Neuron (in vitro differentiated cells): Measurements from ENCODE around the gene CCSER1.
"Not testable (repeated sequence)": the region's sequence is repeated elsewhere in the genome, so short reads cannot be mapped to it uniquely, and the experiment has no call there.

Experiments used
- H2AFZ ChIP-seq: one replicate; pipeline ENCODE4 v1.6.1; 2013; ENCODE audit warnings: low read depth, mild to moderate bottlenecking, inconsistent platforms, low read length, moderate library complexity
- H3K27me3 ChIP-seq: one replicate; pipeline ENCODE4 v1.6.1; 2013; ENCODE audit warnings: low read length; ENCODE audit not compliant: insufficient read depth
- H3K36me3 ChIP-seq: one replicate; pipeline ENCODE4 v1.6.1; 2013; ENCODE audit warnings: low read length; ENCODE audit not compliant: insufficient read depth
- H3K4me1 ChIP-seq: one replicate; pipeline ENCODE4 v1.6.1; 2013; ENCODE audit warnings: low read length; ENCODE audit not compliant: insufficient read depth
- H3K4me3 ChIP-seq: 2 replicates; pipeline ENCODE4 v1.5.1; 2013; ENCODE audit warnings: mild to moderate bottlenecking, low read length, moderate library complexity
- H3K9me3 ChIP-seq: one replicate; pipeline ENCODE4 v1.6.1; 2013; ENCODE audit warnings: low read length

CCSER1 gene

GRCh38 chr4:90660672-90661071 is 533.5 kb downstream of the CCSER1 start:
- H3K36me3 ChIP-seq, result no peaks in the 10 kb centered on the region
- no peak overlapping the region for H2AFZ ChIP-seq
- H3K4me3 ChIP-seq, result no peak overlapping the region
- no peaks in the 10 kb centered on the region for H3K9me3 ChIP-seq
- H3K4me1 ChIP-seq, result no peaks in the 10 kb centered on the region
- H3K27me3 ChIP-seq, result no peaks in the 10 kb centered on the region

DNA sequence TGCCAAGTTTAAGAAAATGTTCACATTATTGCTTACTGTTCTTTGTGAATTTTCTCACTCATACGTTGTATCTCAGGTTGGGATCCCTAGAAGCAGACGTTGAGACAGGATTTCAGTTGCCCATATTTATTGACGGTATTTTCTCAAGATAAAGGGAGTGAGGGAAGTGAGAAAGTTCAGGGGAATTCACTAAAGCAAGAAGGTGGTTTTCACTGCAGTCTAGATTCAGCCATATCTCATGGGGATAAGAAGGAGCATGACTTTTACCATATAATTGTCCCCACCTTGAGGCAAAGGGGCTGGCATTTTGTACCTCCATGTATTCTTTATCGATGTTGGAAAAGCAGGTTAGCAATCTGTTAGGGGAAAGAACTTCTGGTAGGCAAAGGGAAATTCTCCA is 543.0 kb downstream of the CCSER1 start:
- Histone ChIP-seq H3K4me3 (no peak overlapping the region), H3K4me1 (no peaks in the 10 kb centered on the region), H3K27me3 (no peaks in the 10 kb centered on the region), H3K9me3 (peaks cover 2% of the 10 kb centered on the region), H2AFZ (no peak overlapping the region), H3K36me3 (no peaks in the 10 kb centered on the region)

DNA sequence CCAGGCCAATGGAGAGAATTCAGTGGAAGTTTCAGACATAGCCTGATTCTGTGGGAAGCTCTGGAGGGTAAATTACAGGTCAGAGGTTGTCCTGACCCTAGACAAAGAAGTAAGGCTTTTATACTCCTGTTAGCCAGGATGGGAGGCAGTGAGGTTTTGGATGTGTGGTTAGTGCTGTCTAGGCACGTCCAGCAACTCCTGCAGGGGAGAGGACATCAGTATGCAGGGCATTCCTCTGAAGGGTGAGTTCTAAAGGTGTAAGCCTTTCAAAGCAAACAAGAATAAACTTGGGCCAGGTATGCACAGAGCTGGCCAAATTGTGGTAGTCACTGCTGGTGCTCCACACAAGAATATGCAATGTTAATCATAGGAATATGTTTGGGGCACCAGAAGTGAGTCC is 562.5 kb downstream of the CCSER1 start:
- H3K27me3 ChIP-seq, result no peaks in the 10 kb centered on the region
- H2AFZ ChIP-seq, result no peak overlapping the region
- peaks cover 11% of the 10 kb centered on the region for H3K4me1 ChIP-seq
- no peak overlapping the region for H3K4me3 ChIP-seq
- no peaks in the 10 kb centered on the region for H3K36me3 ChIP-seq
- H3K9me3 ChIP-seq, result no peaks in the 10 kb centered on the region

GRCh38 chr4:90695411-90695810 is 568.2 kb downstream of the CCSER1 start:
- H3K4me3 ChIP-seq, result no peak overlapping the region
- H3K4me1 ChIP-seq, result no peaks in the 10 kb centered on the region
- H3K9me3 ChIP-seq, result no peaks in the 10 kb centered on the region
- H3K27me3 ChIP-seq, result no peaks in the 10 kb centered on the region
- H3K36me3 ChIP-seq, result no peaks in the 10 kb centered on the region
- no peak overlapping the region for H2AFZ ChIP-seq

- H3K36me3 ChIP-seq, H3K4me1 ChIP-seq, H2AFZ ChIP-seq, H3K27me3 ChIP-seq, H3K4me3 ChIP-seq, H3K9me3 ChIP-seq: not testable (repeated sequence)
Measured at GRCh38 chr4:90705501-90705900, 578.3 kb downstream of the CCSER1 start.

DNA sequence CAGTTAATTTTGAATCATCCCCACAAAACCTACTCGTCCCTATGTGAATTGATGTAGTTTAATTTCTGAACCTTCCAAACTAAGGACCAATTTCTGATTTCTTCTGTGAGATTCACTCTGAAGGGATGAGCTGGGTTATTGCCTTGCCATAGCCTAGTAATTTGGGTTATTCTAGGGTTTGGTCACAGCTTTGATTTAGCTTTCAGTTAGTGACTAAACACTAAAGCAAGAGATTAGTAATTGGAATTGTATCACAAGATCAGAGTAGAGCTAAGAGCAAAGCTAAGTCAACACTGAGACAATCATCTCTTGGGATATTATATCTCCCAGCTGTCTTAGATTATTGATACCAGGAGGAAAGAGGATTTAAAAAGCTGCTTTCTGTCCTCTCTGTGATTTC is 588.0 kb downstream of the CCSER1 start:
- Histone ChIP-seq H3K4me3 (no peak overlapping the region), H3K4me1 (no peaks in the 10 kb centered on the region), H3K27me3 (no peaks in the 10 kb centered on the region), H2AFZ (no peak overlapping the region), H3K36me3 (no peaks in the 10 kb centered on the region), H3K9me3 (no peaks in the 10 kb centered on the region)

- H3K9me3 ChIP-seq, result no peaks in the 10 kb centered on the region
- H3K4me1 ChIP-seq, result no peaks in the 10 kb centered on the region
- no peaks in the 10 kb centered on the region for H3K27me3 ChIP-seq
- no peaks in the 10 kb centered on the region for H3K36me3 ChIP-seq
- H3K4me3 ChIP-seq, result no peak overlapping the region
- H2AFZ ChIP-seq, result no peak overlapping the region
Measured at GRCh38 chr4:90718931-90719330, 591.7 kb downstream of the CCSER1 start.

GRCh38 chr4:90727938-90728337 is 600.7 kb downstream of the CCSER1 start:
- no peaks in the 10 kb centered on the region for H3K27me3 ChIP-seq
- no peak overlapping the region for H3K4me3 ChIP-seq
- no peaks in the 10 kb centered on the region for H3K4me1 ChIP-seq
- H2AFZ ChIP-seq, result no peak overlapping the region
- no peaks in the 10 kb centered on the region for H3K9me3 ChIP-seq
- H3K36me3 ChIP-seq, result no peaks in the 10 kb centered on the region

DNA sequence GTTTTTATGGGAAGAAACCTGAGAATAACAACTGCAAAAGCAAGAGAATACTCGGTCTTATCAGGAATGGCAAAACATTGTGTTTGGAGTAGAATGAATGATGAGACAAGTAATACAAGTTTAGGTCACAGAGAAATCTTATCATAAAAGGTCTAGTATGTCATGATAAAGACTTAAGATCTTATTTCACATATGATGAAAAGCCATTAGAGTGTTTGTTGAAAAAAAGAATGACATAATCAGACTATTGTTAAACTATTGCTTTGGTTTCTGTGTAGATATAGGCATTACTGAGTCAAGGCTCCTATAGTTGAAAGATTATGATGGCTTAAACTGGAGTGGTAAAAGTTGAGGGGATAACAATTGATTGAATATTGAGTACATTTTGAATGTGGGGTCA is 603.6 kb downstream of the CCSER1 start:
- Histone ChIP-seq H2AFZ (no peak overlapping the region), H3K4me3 (no peak overlapping the region), H3K9me3 (no peaks in the 10 kb centered on the region), H3K4me1 (no peaks in the 10 kb centered on the region), H3K36me3 (no peaks in the 10 kb centered on the region), H3K27me3 (no peaks in the 10 kb centered on the region)

- no peak overlapping the region for H2AFZ ChIP-seq
- no peak overlapping the region for H3K4me3 ChIP-seq
- H3K27me3 ChIP-seq, result no peaks in the 10 kb centered on the region
- H3K9me3 ChIP-seq, result no peaks in the 10 kb centered on the region
- H3K36me3 ChIP-seq, result no peaks in the 10 kb centered on the region
- no peaks in the 10 kb centered on the region for H3K4me1 ChIP-seq
Measured at GRCh38 chr4:90733211-90733610, 606.0 kb downstream of the CCSER1 start.

- no peaks in the 10 kb centered on the region for H3K36me3 ChIP-seq
- H3K27me3 ChIP-seq, result no peaks in the 10 kb centered on the region
- H3K9me3 ChIP-seq, result no peaks in the 10 kb centered on the region
- no peak overlapping the region for H2AFZ ChIP-seq
- H3K4me3 ChIP-seq, result no peak overlapping the region
- no peaks in the 10 kb centered on the region for H3K4me1 ChIP-seq
Measured at GRCh38 chr4:90745176-90745575, 618.0 kb downstream of the CCSER1 start.

- Histone ChIP-seq H3K4me3 (no peak overlapping the region), H2AFZ (no peak overlapping the region), H3K36me3 (no peaks in the 10 kb centered on the region), H3K9me3 (no peaks in the 10 kb centered on the region), H3K4me1 (no peaks in the 10 kb centered on the region), H3K27me3 (no peaks in the 10 kb centered on the region)
Measured at GRCh38 chr4:90753068-90753467, 625.9 kb downstream of the CCSER1 start.

DNA sequence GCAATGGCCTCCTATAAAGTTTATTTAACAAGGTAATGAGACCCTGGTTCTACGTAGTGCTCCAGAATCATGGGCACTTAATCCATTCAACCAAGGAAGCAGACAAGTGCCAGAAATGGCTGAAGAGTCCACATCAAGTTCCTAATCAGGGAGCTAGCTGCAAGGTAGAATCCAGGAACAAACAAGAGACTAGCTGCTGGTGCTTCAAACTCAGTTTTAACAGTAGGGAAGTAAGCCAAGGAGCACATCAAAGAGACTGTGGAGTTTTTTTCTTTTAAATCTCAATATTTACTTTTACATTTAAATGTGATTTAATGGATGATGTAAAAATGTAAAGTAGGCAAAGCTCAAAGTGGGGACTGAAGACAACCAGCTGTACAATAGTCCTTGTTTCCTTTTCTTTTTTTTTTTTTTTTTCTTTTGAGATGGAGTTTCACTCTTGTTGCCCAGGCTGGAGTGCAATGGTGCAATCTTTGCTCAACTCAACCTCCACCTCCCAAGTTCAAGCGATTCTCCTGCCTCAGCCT is 630.4 kb downstream of the CCSER1 start:
- Histone ChIP-seq H2AFZ (no peak overlapping the region), H3K4me1 (no peaks in the 10 kb centered on the region), H3K36me3 (no peaks in the 10 kb centered on the region), H3K27me3 (no peaks in the 10 kb centered on the region), H3K4me3 (no peak overlapping the region), H3K9me3 (no peaks in the 10 kb centered on the region)

- H3K9me3 ChIP-seq, result no peaks in the 10 kb centered on the region
- H3K36me3 ChIP-seq, result no peaks in the 10 kb centered on the region
- H2AFZ ChIP-seq, result no peak overlapping the region
- no peak overlapping the region for H3K4me3 ChIP-seq
- H3K4me1 ChIP-seq, result no peaks in the 10 kb centered on the region
- H3K27me3 ChIP-seq, result no peaks in the 10 kb centered on the region
Measured at GRCh38 chr4:90760059-90760458, 632.9 kb downstream of the CCSER1 start.
